CD14-positive monocyte (primary cell): ENCODE results near the gene ZNF334. TPM values are rescaled to one million over a fixed set of nuclear protein-coding genes. Genes with fewer than 3 reads are reported as not detected.

Experiments
- DNase-seq, 3 donors: peaks; one replicate each; pipeline ENCODE4 v3.0.0-alpha.2; 2011 to 2022
- H2AFZ ChIP-seq: 2 replicates; pipeline ENCODE4 v1.6.0; 2012; ENCODE audit warnings: mild to moderate bottlenecking, low read depth, low read length, inconsistent platforms; ENCODE audit not compliant: insufficient read depth, poor library complexity, severe bottlenecking
- H3K27ac ChIP-seq, 2 donors: 1 replicate in 1 of 2; 2 replicates in 1 of 2; pipeline ENCODE4 v1.5.1; 2012 to 2013; ENCODE audit warnings: low read length in 2 of 2, control low read depth in 1 of 2, inconsistent platforms in 1 of 2, low read depth in 1 of 2, mild to moderate bottlenecking in 1 of 2
- H3K27me3 ChIP-seq, 2 donors: one replicate each; pipeline versions ENCODE4 v1.6.0 to v1.6.1; 2011 to 2013; ENCODE audit warnings: low read length in 2 of 2; ENCODE audit not compliant: control insufficient read depth in 2 of 2, insufficient read depth in 2 of 2
- H3K36me3 ChIP-seq, 2 donors: replicated peaks in 1 of 2; 1 replicate in 1 of 2; 2 replicates in 1 of 2; pipeline versions ENCODE4 v1.5.1 to v1.6.1; 2012 to 2013; ENCODE audit warnings: low read length in 2 of 2, control low read depth in 1 of 2, inconsistent platforms in 1 of 2, mild to moderate bottlenecking in 1 of 2; ENCODE audit not compliant: insufficient read depth in 2 of 2, control insufficient read depth in 1 of 2
- H3K4me1 ChIP-seq, 2 donors: 1 replicate in 1 of 2; 2 replicates in 1 of 2; pipeline versions ENCODE4 v1.5.1 to v1.6.1; 2012 to 2013; ENCODE audit warnings: low read length in 2 of 2, control low read depth in 1 of 2, inconsistent platforms in 1 of 2, mild to moderate bottlenecking in 1 of 2, moderate library complexity in 1 of 2; ENCODE audit not compliant: insufficient read depth in 2 of 2, control insufficient read depth in 1 of 2
- H3K4me2 ChIP-seq: replicated peaks from 2 replicates; pipeline ENCODE3; 2012; ENCODE audit warnings: low read length, moderate library complexity, mild to moderate bottlenecking; ENCODE audit not compliant: poor library complexity, severe bottlenecking; ENCODE audit errors: extremely low read depth
- H3K4me3 ChIP-seq, 3 experiments: fragments of 200-600 bp in 1 of 3; sonication (generic) in 1 of 3; replicated peaks in 1 of 3; 1 replicate in 2 of 3; 2 replicates in 1 of 3; pipeline ENCODE4 v1.5.1; 2011 to 2013; ENCODE audit warnings: low read length in 3 of 3, mild to moderate bottlenecking in 3 of 3, control low read depth in 2 of 3, low read depth in 2 of 3, inconsistent platforms in 1 of 3, moderate library complexity in 1 of 3
- H3K79me2 ChIP-seq: 2 replicates; pipeline ENCODE4 v1.6.0; 2012; ENCODE audit warnings: mild to moderate bottlenecking, control low read depth, inconsistent platforms, low read length, moderate library complexity; ENCODE audit not compliant: insufficient read depth
- H3K9ac ChIP-seq: 2 replicates; pipeline ENCODE4 v1.6.0; 2017; ENCODE audit warnings: low read length, mild to moderate bottlenecking; ENCODE audit not compliant: insufficient read depth, poor library complexity, severe bottlenecking
- H3K9me3 ChIP-seq, 2 donors: replicated peaks in 1 of 2; 1 replicate in 1 of 2; 2 replicates in 1 of 2; pipeline versions ENCODE4 v1.5.1 to v1.6.1; 2012 to 2013; ENCODE audit warnings: low read length in 2 of 2, control low read depth in 1 of 2; ENCODE audit not compliant: control insufficient read depth in 1 of 2, insufficient read depth in 1 of 2
- H4K20me1 ChIP-seq: 2 replicates; pipeline ENCODE4 v1.6.0; 2012; ENCODE audit warnings: mild to moderate bottlenecking, low read length, control low read depth, moderate library complexity; ENCODE audit not compliant: insufficient read depth
- H3K27ac Mint-ChIP-seq, 7 donors: one replicate each; pipeline ENCODE4 v1.8.0; 2020; ENCODE audit warnings: mild to moderate bottlenecking in 7 of 7, mixed read lengths in 7 of 7, moderate library complexity in 6 of 7, inconsistent platforms in 2 of 7
- H3K27me3 Mint-ChIP-seq, 3 donors: one replicate each; pipeline ENCODE4 v1.8.0; 2021 to 2022; ENCODE audit warnings: low read depth in 3 of 3, mild to moderate bottlenecking in 3 of 3, mixed read lengths in 3 of 3, moderate library complexity in 3 of 3, inconsistent platforms in 1 of 3
- H3K36me3 Mint-ChIP-seq, 2 donors: one replicate each; pipeline ENCODE4 v1.8.0; 2020; ENCODE audit warnings: mixed read lengths in 2 of 2, inconsistent platforms in 1 of 2, mild to moderate bottlenecking in 1 of 2
- H3K4me1 Mint-ChIP-seq: one replicate; pipeline ENCODE4 v1.8.0; 2020; ENCODE audit warnings: mild to moderate bottlenecking, mixed read lengths
- H3K4me3 Mint-ChIP-seq, 2 donors: one replicate each; pipeline ENCODE4 v1.8.0; 2020; ENCODE audit warnings: mild to moderate bottlenecking in 2 of 2, mixed read lengths in 2 of 2, moderate library complexity in 1 of 2
- H3K9me3 Mint-ChIP-seq, 7 donors: one replicate each; pipeline ENCODE4 v1.8.0; 2020 to 2022; ENCODE audit warnings: mixed read lengths in 7 of 7, mild to moderate bottlenecking in 6 of 7, moderate library complexity in 6 of 7, inconsistent platforms in 2 of 7
- WGBS: methylation state at CpG from one replicate; pipeline ENCODE4 v1.1.5; 2013; ENCODE audit warnings: missing lambda C conversion rate; ENCODE audit not compliant: insufficient coverage; 5-methylcytosine and 5-hydroxymethylcytosine counted together
- intact Hi-C, 2 donors: fragments of 100-400 bp; cut with micrococcal nuclease; formaldehyde crosslinking; loops; one replicate each; pipeline versions ENCODE4 v1.15.0 to v1.15.1; 2023
- polyA plus RNA-seq, 3 donors: library from polyadenylated mRNA; depleted of rRNA in 1 of 3; unstranded in 2 of 3; stranded (reverse) in 1 of 3; fragments of 300-500 nt in 2 of 3; fragments of >200 nt in 1 of 3; fragmentation: Illumina TruSeq in 2 of 3; gene quantifications; 1 replicate in 2 of 3; 2 replicates in 1 of 3; pipeline ENCODE4 v1.2.3, GENCODE V29; 2012 to 2021
- TF ChIP-seq, protein P1 (sequence below): fragments of 200-600 bp; IDR thresholded peaks from one replicate; pipeline ENCODE4 v1.8.0; 2022; ENCODE audit warnings: antibody characterized with exemption, mild to moderate bottlenecking

Gene ZNF334
- polyA plus RNA-seq, 3 donors: 0.04 TPM; not detected in 2

DNA sequence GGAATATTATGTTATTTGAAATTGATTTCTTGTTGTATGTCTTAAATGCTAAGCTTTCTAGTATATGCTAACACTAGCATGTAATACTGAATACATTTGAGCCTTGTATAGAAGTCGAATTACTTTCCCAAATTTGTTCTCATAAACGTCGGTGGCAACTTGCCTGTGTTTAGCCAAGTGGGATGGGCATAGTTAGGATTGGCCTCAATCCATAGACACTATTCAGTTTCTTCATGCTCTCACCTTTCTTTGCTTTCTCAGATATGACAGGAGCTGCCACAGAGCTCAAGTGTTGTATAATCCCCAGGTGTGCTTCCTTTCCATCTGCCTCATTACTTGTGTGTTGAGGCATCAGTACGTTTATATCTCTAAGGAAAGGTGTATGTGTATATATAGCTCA, 19.3 kb downstream of the ZNF334 start:
- H3K27ac ChIP-seq: no peak overlapping the region
- H3K4me1 Mint-ChIP-seq: no peaks in the 10 kb centered on the region
- peaks cover 0 to 2% of the 10 kb centered on the region in 2 donors for H3K27me3 ChIP-seq
- H3K27ac Mint-ChIP-seq: no peak overlapping the region
- TF ChIP-seq, protein P1, sequence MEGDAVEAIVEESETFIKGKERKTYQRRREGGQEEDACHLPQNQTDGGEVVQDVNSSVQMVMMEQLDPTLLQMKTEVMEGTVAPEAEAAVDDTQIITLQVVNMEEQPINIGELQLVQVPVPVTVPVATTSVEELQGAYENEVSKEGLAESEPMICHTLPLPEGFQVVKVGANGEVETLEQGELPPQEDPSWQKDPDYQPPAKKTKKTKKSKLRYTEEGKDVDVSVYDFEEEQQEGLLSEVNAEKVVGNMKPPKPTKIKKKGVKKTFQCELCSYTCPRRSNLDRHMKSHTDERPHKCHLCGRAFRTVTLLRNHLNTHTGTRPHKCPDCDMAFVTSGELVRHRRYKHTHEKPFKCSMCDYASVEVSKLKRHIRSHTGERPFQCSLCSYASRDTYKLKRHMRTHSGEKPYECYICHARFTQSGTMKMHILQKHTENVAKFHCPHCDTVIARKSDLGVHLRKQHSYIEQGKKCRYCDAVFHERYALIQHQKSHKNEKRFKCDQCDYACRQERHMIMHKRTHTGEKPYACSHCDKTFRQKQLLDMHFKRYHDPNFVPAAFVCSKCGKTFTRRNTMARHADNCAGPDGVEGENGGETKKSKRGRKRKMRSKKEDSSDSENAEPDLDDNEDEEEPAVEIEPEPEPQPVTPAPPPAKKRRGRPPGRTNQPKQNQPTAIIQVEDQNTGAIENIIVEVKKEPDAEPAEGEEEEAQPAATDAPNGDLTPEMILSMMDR: no peak
- no peak overlapping the region for H2AFZ ChIP-seq
- peaks cover 4 to 5% of the 10 kb centered on the region in 2 donors for H3K9me3 ChIP-seq
- H3K9me3 Mint-ChIP-seq: peaks cover 0 to 18% (median 8%) of the 10 kb centered on the region in 7 donors
- no peak overlapping the region for H3K4me2 ChIP-seq
- DNase-seq: no peak
- H3K9ac ChIP-seq: no peak overlapping the region
- H4K20me1 ChIP-seq: no peaks in the 10 kb centered on the region
- H3K4me1 ChIP-seq: no peaks in the 10 kb centered on the region
- H3K27me3 Mint-ChIP-seq: peaks cover 2 to 21% (median 4%) of the 10 kb centered on the region in 3 donors
- WGBS: no CpG with 5 or more reads among the region's 4 CpGs
- no peak overlapping the region for H3K4me3 ChIP-seq
- H3K79me2 ChIP-seq: no peaks in the 10 kb centered on the region
- intact Hi-C loops: no loop called here
- no peaks in the 10 kb centered on the region for H3K36me3 ChIP-seq
- H3K4me3 Mint-ChIP-seq: no peak overlapping the region
- H3K36me3 Mint-ChIP-seq: no peaks in the 10 kb centered on the region

DNA sequence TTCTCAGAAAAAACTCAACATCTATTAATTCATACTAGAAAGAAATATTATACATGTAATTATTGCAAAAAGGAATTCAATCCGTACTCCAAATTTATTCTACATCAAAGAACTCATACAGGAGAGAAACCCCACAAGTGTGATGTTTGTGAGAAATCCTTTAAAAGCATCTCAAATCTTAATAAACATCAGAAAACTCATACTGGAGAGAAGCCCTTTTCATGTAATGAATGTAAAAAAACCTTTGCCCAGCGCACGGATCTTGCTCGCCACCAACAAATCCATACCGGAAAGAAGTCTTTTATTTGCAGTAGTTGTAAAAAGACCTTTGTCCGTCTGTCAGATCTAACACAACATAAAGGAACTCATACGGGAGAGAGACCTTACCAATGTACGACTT, 22.0 kb downstream of the ZNF334 start:
- TF ChIP-seq, protein P1: no peak
- intact Hi-C loops: no loop called here
- Mint-ChIP-seq H3K27ac (no peak overlapping the region), H3K4me3 (no peak overlapping the region), H3K4me1 (no peaks in the 10 kb centered on the region), H3K27me3 (peaks cover 4 to 27% (median 9%) of the 10 kb centered on the region in 3 donors), H3K9me3 (peaks cover 0 to 4% (median 0%) of the 10 kb centered on the region in 7 donors), H3K36me3 (no peaks in the 10 kb centered on the region)
- H3K4me3 ChIP-seq: no peak overlapping the region
- peaks cover 2 to 6% of the 10 kb centered on the region in 2 donors for H3K27me3 ChIP-seq
- no CpG with 5 or more reads among the region's 8 CpGs for WGBS
- H4K20me1 ChIP-seq: no peaks in the 10 kb centered on the region
- H3K36me3 ChIP-seq: no peaks in the 10 kb centered on the region
- H2AFZ ChIP-seq: no peak overlapping the region
- no peak for DNase-seq
- no peaks in the 10 kb centered on the region for H3K4me1 ChIP-seq
- no peak overlapping the region for H3K4me2 ChIP-seq
- no peaks in the 10 kb centered on the region for H3K79me2 ChIP-seq
- H3K27ac ChIP-seq: no peak overlapping the region
- H3K9me3 ChIP-seq: no peaks in the 10 kb centered on the region
- no peak overlapping the region for H3K9ac ChIP-seq
